Urinary bladder (tissue), 4 donors: ENCODE data around the gene HIRA. TPM values are rescaled to one million over a fixed set of nuclear protein-coding genes. Genes with fewer than 3 reads are reported as not detected.
"Not testable (repeated sequence)": the region's sequence is repeated elsewhere in the genome, so short reads cannot be mapped to it uniquely, and the experiment has no call there.

ENCODE experiments used
- DNase-seq: peaks from one replicate; pipeline ENCODE4 v3.0.0-alpha.2; 2015; ENCODE audit errors: extremely low spot score
- H3K27ac ChIP-seq: one replicate; pipeline ENCODE4 v1.5.1; 2013; ENCODE audit warnings: low read depth, mild to moderate bottlenecking, moderate library complexity
- H3K36me3 ChIP-seq: one replicate; pipeline ENCODE4 v1.6.1; 2013; ENCODE audit warnings: mild to moderate bottlenecking, moderate library complexity; ENCODE audit not compliant: insufficient read depth
- H3K4me1 ChIP-seq: one replicate; pipeline ENCODE4 v1.6.1; 2013; ENCODE audit warnings: mild to moderate bottlenecking, moderate library complexity; ENCODE audit not compliant: insufficient read depth
- H3K4me3 ChIP-seq: one replicate; pipeline ENCODE4 v1.5.1; 2013; ENCODE audit warnings: low read depth, low read length
- WGBS: extraction: QIAGEN DNeasy Blood & Tissue Kit; methylation state at CpG from one replicate; pipeline ENCODE4 v1.1.7; 2013; 5-methylcytosine and 5-hydroxymethylcytosine counted together
- polyA plus RNA-seq: library from polyadenylated mRNA; stranded (reverse); fragments of 200-250 nt; gene quantifications from one replicate; pipeline ENCODE4 v1.2.3, GENCODE V29; 2013
- total RNA-seq: library from RNA; depleted of rRNA; stranded (reverse); fragments of >200 nt; gene quantifications from one replicate; pipeline ENCODE4 v1.2.3, GENCODE V29; 2014
- donor health status: healthy with polysubstance abuse.
- donor health status: healthy.

The HIRA gene
- total and polyA plus RNA-seq, 2 donors, result 8.7 to 21.9 TPM

DNA sequence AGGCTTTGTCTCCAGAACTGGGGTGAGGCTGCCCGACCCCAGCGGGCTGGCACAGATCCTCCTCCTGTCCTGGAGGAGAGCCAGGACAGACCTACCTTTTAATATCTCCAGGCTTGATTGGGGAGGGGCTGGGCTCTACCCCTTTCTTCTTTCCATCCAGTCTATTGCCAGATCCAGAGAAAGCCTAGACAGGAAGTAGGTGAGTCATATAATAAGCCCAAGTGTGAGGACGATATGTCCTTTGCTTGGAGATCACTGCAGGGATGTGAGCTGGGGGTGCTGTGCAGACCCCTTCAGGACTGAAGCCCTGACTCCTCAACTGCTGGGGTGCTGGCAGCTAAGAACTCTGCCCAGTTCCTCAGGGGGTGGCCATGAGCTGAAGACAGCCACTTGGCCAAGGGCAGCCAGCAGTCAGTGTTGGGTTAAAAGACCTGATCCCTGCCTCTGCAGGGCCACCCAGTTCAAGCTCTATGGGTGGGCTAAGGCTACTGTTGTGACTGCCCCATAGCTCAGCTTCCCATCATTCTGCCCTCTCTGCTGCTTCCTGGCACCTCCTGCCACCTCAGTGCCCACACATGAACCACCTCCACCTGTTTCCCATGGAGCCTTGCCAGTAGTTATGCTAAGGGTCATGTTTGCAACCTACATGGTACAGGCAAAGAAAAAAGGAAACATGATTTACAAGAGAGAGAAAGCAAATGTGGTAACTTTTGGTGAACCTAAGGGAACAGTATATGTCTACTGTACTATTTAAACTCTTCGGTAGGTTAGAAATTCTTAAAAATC is 24.2 kb upstream of the HIRA start:
- 85% methylated on average over 4 of the region's 4 CpGs for WGBS
- peaks cover 3% of the 10 kb centered on the region for H3K36me3 ChIP-seq
- H3K27ac ChIP-seq, result no peak overlapping the region
- no peaks in the 10 kb centered on the region for H3K4me1 ChIP-seq
- no peak for DNase-seq
- no peak overlapping the region for H3K4me3 ChIP-seq

DNA sequence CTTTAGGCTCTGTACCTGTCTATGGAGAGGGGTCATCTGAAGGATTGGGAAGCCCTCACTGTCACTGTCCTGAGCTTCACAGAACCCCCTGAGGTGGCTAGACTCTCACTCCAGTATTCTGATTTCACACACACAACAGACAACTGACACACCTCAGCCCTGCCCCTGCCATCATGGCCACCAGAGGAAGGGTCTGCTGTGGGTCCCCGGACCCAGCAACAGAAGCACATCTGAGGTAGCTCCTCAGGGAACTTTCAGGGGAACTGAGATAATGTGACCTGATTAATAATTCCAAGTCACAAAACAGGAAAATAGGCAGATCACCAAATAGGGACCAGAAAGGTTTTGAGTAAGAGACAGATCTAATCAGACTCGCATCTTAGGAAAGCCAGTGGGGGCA is 23.5 kb upstream of the HIRA start:
- Histone ChIP-seq H3K4me1 (no peaks in the 10 kb centered on the region), H3K4me3 (no peak overlapping the region), H3K36me3 (peaks cover 3% of the 10 kb centered on the region), H3K27ac (no peak overlapping the region)
- no peak for DNase-seq
- WGBS, result 96% methylated on average over 2 of the region's 2 CpGs

DNA sequence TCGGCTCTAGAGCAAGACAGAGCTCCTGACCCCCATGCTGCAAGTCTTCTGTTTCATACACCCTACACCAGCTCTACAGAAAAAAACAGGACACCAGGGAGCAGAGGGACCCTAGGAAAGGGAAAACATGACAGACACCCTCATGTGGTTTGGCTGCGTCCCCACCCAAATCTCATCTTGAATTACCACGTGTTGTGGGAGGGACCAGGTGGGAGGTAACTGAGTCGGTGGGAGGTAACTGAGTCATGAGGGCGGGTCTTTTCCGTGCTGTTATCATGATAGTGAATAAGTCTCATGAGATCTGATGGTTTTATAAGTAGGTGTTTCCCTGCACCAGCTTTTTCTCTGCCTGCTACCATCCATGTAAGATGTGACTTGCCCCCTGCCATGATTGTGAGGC is 22.6 kb upstream of the HIRA start:
- Histone ChIP-seq H3K4me1 (no peaks in the 10 kb centered on the region), H3K36me3 (peaks cover 3% of the 10 kb centered on the region), H3K4me3 (no peak overlapping the region), H3K27ac (no peak overlapping the region)
- DNase-seq, result no peak
- WGBS, result 79% methylated on average over 6 of the region's 6 CpGs

DNA sequence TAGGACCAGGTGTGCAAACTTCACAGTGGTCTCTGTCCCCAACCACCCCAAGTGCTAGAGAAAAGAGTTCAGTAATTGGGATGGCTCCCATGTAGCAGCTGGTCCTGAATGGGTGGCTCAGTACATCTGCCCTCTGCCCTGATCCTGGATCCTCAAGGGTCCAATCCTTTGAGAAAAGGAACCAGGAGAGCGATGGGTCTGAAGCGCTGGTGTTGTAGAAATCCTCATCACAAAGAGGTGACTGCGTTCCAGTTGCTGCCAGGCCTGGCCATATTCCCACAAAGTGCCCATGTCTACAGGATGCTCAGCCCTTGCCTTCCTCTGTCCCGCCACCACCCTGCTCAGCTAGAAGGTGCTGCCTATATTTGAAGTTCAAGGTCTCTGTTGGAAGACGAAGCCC is 22.2 kb upstream of the HIRA start:
- H3K4me3 ChIP-seq, result no peak overlapping the region
- no peak overlapping the region for H3K27ac ChIP-seq
- no peak for DNase-seq
- no peaks in the 10 kb centered on the region for H3K4me1 ChIP-seq
- peaks cover 3% of the 10 kb centered on the region for H3K36me3 ChIP-seq
- WGBS, result 97% methylated on average over 5 of the region's 5 CpGs

DNA sequence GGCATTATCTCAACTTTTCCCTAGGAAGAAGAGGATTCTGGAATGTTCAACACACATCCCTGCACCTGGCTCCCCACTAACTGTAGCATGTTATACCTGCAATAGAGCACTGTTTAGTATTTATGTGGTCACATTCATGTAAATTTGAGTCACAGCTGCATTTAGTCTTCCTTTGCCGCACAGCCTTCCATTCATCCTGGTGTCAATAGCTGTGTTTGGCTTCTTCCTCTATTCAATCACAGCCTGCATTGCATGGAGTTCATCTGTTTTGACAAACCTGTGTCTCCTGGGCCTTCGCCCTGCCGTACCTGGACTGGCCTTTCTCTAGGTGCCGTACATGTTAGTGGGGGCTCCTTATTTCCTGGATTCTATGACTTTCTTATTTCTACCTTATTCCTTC is 20.0 kb upstream of the HIRA start:
- no peak overlapping the region for H3K27ac ChIP-seq
- peaks cover 1% of the 10 kb centered on the region for H3K36me3 ChIP-seq
- DNase-seq, result no peak
- no peaks in the 10 kb centered on the region for H3K4me1 ChIP-seq
- no peak overlapping the region for H3K4me3 ChIP-seq
- WGBS, result 98% methylated on average over 4 of the region's 4 CpGs

DNA sequence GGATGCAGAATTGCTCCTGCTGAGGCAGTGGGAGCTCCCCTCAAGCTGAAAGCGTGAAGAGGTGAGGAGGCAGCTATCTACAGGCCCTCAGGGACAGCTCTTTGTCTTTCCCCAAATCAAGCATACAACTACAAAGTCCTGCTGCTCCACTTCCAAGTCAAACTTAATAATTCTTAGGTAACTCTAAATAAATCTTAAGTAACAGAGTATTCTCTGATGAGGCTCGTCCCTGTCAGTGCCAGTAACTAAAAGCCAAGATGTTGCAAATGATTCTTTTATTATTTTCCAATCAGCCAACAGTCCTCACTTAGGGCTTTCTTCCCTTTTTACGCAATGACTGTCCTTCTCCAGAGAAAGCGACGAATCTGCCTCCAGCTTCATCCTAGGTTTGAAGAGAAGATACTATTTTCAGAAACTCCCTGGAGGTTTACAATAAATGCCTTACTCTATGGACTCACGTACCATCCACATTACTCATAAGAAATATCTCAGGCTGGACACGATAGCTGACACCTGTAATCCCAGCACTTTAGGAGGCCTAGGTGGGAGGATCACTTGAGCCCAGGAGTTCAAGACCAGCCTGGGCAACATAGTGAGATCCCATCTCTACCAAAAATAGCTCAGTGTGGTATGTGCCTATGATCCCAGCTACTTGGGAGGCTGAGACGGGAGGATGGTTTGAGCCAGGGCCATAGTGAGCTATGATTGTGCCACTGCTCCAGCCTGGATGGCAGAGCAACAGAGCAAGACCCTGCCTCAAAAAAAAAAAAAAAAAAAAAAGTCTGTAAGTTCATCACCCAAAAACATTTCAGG is 19.0 kb upstream of the HIRA start:
- no peak for DNase-seq
- Histone ChIP-seq H3K36me3 (no peaks in the 10 kb centered on the region), H3K4me3 (no peak overlapping the region), H3K4me1 (no peaks in the 10 kb centered on the region), H3K27ac (no peak overlapping the region)
- 88% methylated on average over 8 of the region's 8 CpGs for WGBS

DNA sequence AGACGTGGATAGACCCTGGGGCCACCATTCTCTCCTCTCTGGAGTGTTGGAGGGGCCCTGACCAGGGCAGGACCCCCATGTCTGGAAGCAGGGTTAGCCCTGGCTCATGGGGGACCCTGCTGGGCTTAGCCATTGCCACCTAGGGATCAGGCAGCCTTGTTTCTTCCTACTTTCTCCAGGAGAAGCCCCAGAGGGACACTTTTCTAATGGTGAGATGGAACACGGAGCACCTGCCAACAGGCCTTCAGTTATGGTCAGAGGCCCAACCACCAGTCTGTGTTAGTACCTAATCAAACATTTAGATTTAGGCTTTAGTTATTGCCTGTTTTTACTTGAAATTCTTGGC is 17.9 kb upstream of the HIRA start:
- Histone ChIP-seq H3K27ac (no peak overlapping the region), H3K4me3 (no peak overlapping the region), H3K4me1 (no peaks in the 10 kb centered on the region), H3K36me3 (no peaks in the 10 kb centered on the region)
- WGBS, result 83% methylated on average over 2 of the region's 2 CpGs
- no peak for DNase-seq

DNA sequence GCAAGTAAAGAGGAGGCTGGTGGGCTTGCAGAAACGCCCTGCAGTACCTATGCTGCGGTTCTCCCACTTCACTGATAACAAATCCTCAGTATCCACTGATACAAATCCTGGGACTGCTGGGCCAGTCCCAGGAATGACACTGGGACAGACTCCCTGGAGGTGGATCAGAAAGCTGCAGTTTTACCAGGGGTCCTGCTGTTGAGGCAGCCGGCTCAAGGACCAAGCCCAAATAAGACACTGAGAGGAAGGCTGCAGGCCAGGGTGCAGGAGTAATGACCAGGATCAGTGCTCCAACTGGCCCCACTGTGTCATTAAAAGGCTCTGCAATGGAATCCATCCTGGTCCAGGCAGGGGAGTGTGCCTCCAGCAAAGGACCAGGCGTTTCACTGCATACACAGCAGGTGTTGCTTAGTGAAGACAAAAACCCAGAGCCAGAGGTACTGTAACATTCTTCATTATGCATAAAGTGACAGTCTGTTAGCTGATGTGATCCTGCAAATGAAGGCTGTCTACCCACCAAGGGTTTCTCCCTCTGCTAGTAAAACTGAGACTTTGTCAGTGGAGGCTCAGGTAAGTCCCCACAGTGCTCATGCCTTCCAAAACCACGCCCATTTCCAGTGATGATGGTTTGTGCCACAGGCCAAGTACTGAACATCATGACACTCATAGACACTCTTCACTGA is 17.3 kb upstream of the HIRA start:
- no peak overlapping the region for H3K27ac ChIP-seq
- H3K4me1 ChIP-seq, result no peaks in the 10 kb centered on the region
- H3K36me3 ChIP-seq, result no peaks in the 10 kb centered on the region
- no peak overlapping the region for H3K4me3 ChIP-seq
- 74% methylated on average over 5 of the region's 5 CpGs for WGBS
- no peak for DNase-seq

DNA sequence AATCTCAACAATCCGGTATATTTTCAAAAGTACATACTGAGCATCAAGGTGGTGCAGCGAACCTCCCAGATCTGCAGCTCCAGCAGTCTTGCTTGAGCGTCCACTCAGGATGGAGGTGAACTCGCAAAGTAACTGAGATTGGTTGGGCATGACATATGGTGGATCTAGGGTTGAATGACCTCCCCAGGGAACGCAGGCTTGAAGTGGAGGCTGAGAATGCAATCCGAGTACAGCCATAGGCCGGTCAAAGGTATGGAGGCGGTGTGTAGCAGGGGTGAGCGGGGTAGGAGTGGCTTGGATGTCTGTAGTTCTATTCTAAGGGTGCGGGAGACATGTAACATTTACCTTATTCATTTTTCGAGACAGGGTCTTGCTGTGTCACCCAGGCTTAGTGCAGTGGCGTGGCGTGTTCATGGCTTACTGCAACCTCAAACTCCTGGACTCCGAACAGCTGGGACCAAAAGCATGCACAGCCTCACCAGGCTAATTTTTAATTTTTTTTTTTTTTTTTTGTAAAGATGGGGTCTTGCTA is 16.6 kb upstream of the HIRA start:
- H3K36me3 ChIP-seq, result no peaks in the 10 kb centered on the region
- H3K4me1 ChIP-seq, result no peaks in the 10 kb centered on the region
- WGBS, result 13% methylated on average over 14 of the region's 14 CpGs
- peak overlapping the region; percentile 79 for H3K4me3 ChIP-seq
- H3K27ac ChIP-seq, result peak overlapping the region; percentile 57
- DNase-seq, result peak; percentile 25

DNA sequence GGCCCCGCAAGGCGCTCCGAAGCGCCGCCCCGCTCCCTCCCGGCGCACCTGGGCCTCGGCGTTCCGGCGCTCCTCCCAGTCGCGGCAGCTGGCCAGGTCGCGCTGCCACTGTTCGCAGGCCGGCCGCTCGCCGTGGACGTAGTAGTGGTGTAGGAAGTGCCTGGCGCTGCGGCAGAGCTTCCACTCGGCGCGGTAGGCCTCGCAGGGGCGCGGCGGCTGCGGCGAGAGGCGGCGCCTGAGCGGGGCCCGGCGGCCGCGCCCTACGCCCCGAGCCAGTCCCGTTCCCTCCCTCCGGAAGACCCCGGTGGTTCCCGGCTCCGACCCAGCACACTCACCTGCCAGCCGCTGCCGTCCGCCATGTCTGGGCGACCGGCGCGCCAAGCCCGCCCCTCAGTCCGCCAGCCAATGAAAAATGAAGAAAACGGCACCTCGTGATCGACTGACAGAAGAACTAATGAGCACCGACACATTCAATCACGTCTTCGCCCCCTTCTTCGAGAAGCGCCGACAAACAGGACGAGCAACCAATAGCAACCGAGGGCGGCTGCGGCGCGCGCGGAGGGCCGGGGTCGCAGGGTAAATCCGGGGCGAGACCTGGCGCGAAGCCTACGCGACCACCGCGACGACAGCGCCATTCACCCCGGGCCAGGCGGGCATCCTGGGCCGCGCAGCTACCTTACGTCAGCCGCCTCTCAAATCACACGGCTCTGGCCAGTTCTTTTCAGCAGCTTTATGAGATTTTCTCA is 16.0 kb upstream of the HIRA start, which contains the start of gene C22orf39:
C22orf39 (minus strand) TSS at position 382 of the 746 bp plus-strand sequence; CDS start at position 359, 23 bp downstream.
- H3K4me1 ChIP-seq, result no peaks in the 10 kb centered on the region
- H3K4me3 ChIP-seq, result peak within 1 kb of the TSS; percentile 79
- H3K36me3 ChIP-seq, result no peaks in the 10 kb centered on the region
- DNase-seq, result peak; percentile 84
- under 1% methylated on average over 92 of the region's 92 CpGs for WGBS
- H3K27ac ChIP-seq, result peak within 1 kb of the TSS; percentile 89

DNA sequence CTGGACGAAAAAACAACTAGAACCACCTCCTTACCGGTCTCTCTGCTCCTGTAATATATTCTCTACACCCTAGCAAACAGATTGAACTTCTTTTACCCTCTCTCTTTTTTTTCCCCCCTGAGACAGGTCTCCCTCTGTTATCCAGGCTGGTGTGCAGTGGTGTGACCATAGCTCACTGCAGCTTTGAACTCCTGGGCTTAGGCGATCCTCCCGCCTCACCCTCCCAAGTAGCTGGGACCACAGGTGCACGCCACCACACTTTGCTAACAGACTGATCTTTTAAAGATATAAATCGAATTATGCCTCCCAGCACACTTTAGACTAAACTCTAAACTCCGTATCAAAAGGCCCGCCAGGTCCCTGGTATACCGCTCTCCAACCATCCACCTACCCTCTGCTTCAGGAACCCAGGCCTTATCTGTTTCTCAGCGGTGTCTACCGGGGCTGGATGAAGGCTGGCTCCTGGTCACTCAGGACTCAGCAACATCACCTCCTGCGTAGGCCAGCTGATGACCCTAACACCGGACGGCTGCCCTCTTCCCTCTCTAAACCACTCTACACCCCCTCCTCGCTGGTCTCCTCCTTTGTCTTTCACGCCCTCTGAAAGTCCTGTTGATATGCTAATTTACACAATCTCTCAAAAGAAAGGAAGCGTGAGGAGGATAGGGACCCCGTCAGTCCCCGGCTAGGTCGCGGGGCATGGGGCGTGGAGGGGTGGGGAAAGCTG is 15.2 kb upstream of the HIRA start:
- Histone ChIP-seq H3K4me1 (no peaks in the 10 kb centered on the region), H3K4me3 (peak overlapping the region; percentile 79), H3K27ac (peak overlapping the region; percentile 89), H3K36me3 (no peaks in the 10 kb centered on the region)
- DNase-seq, result no peak
- WGBS, result 23% methylated on average over 22 of the region's 22 CpGs

DNA sequence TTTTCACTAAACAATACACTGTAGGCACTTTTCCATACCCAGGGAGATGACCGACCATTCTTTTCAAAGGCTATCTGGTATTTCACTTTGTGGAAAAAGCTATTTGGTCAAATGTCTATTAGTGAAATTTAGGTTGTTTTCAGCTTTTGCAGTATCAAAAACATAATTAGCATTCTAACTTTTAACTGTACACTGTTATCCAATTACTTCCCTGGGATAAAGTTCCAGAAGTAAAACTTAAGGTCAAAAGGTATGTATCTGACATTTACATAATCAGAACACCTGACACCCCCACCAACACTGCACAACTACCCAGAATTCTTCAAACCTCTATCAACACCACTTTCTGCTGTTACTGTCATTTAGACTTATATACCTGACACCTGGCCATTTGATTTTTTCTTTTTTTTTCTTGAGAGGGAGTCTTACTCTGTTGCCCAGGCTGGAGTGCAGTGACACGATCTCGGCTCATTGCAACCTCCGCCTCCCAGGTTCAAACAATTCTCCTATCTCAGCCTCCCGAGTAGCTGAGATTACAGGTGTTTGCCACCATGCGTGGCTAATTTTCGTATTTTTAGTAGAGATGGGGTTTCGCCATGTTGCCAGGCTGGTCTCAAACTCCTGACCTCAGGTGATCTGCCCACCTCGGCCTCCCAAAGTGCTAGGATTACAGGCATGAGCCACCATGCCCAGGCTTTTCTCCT is 13.9 kb upstream of the HIRA start:
- H3K4me1 ChIP-seq, H3K4me3 ChIP-seq, DNase-seq, H3K36me3 ChIP-seq, H3K27ac ChIP-seq: not testable (repeated sequence)
- WGBS, result 90% methylated on average over 9 of the region's 9 CpGs
